Activated CD8-positive, alpha-beta T cell treated with anti-CD3 and anti-CD28 coated beads for 36 hours (primary cell): Measurements from ENCODE around the gene AP5Z1. TPM values are rescaled to one million over a fixed set of nuclear protein-coding genes. Genes with fewer than 3 reads are reported as not detected.

Experiments used
- ATAC-seq: fragments of 200-7000 bp; cut with Tn5 transposase; one replicate; pipeline ENCODE4 v1.10.0; 2021; ENCODE audit warnings: mild to moderate bottlenecking, moderate library complexity
- CTCF ChIA-PET: fragments of 350-600 bp; sonication (Branson Sonifier 250); formaldehyde crosslinking; loops from one replicate; lab custom pipeline; 2021; ENCODE audit warnings: antibody characterized with exemption; lab: Charles Lee
- POLR2A ChIA-PET: fragments of 350-600 bp; sonication (Branson Sonifier 250); formaldehyde crosslinking; loops from one replicate; lab custom pipeline; 2021; ENCODE audit warnings: antibody characterized with exemption; lab: Charles Lee
- DNase-seq: peaks from one replicate; pipeline ENCODE4 v3.0.0-alpha.2; 2020
- H3K27ac Mint-ChIP-seq: one replicate; pipeline ENCODE4 v1.8.0; 2021; ENCODE audit warnings: mild to moderate bottlenecking, mixed read lengths
- H3K27me3 Mint-ChIP-seq: one replicate; pipeline ENCODE4 v1.8.0; 2021; ENCODE audit warnings: mixed read lengths
- H3K36me3 Mint-ChIP-seq: one replicate; pipeline ENCODE4 v1.8.0; 2021; ENCODE audit warnings: low read depth, mixed read lengths
- H3K4me1 Mint-ChIP-seq: one replicate; pipeline ENCODE4 v1.8.0; 2021; ENCODE audit warnings: low read depth, mixed read lengths
- H3K4me3 Mint-ChIP-seq: one replicate; pipeline ENCODE4 v1.8.0; 2021; ENCODE audit warnings: mild to moderate bottlenecking, moderate library complexity, mixed read lengths
- H3K9me3 Mint-ChIP-seq: one replicate; pipeline ENCODE4 v1.8.0; 2021; ENCODE audit warnings: mixed read lengths
- intact Hi-C: fragments of 100-400 bp; cut with micrococcal nuclease; formaldehyde crosslinking; loops from one replicate; pipeline ENCODE4 v1.10.0; 2022
- total RNA-seq, 2 experiments: library from RNA; stranded (reverse); gene quantifications; one replicate each; pipeline ENCODE4 v1.2.3, GENCODE V29; 2021
- TF ChIP-seq, protein P1 (sequence below): fragments of 200-600 bp; IDR thresholded peaks from one replicate; pipeline ENCODE4 v1.8.0; 2022; ENCODE audit warnings: antibody characterized with exemption, mild to moderate bottlenecking

Gene AP5Z1
- total RNA-seq, 2 experiments from 2014 or later = 21.2 to 21.3 TPM

DNA sequence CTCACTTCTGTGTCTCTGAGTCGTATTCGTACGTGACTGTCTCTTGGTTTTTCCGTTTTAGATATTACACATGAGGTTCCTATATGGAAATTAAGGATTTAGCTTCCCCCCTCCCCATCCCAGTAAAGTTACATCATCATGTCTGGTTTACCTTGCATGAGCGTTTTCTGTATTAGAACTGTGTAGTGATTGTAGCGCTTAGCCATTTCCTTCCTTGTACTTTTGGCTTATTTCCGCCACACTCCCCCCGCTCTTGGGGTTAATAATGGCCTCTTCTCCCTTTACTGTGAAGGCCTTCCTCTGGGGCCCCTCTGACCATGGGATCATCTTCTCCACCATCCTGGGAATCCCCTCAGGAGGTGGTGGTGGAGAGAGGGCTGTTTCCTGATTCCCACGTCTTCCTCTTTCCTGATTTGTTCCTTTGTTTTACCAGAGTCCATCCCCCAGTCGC is 27.2 kb upstream of the AP5Z1 start:
- peaks cover 59% of the 10 kb centered on the region for H3K4me1 Mint-ChIP-seq
- ChIA-PET CTCF (interaction anchor here (1.0 to 1.6 kb wide), 4 partner anchors 9 to 67 kb away, joined by 3 to 5 read pairs (median 4); no protein-coding TSS in a partner anchor), POLR2A (interaction anchor here (0.8 to 2.3 kb wide), 2 partner anchors 22 to 109 kb away, joined by 3 to 8 read pairs; no protein-coding TSS in a partner anchor)
- H3K27me3 Mint-ChIP-seq = no peaks in the 10 kb centered on the region
- H3K27ac Mint-ChIP-seq = peak overlapping the region; percentile 62
- TF ChIP-seq, protein P1, sequence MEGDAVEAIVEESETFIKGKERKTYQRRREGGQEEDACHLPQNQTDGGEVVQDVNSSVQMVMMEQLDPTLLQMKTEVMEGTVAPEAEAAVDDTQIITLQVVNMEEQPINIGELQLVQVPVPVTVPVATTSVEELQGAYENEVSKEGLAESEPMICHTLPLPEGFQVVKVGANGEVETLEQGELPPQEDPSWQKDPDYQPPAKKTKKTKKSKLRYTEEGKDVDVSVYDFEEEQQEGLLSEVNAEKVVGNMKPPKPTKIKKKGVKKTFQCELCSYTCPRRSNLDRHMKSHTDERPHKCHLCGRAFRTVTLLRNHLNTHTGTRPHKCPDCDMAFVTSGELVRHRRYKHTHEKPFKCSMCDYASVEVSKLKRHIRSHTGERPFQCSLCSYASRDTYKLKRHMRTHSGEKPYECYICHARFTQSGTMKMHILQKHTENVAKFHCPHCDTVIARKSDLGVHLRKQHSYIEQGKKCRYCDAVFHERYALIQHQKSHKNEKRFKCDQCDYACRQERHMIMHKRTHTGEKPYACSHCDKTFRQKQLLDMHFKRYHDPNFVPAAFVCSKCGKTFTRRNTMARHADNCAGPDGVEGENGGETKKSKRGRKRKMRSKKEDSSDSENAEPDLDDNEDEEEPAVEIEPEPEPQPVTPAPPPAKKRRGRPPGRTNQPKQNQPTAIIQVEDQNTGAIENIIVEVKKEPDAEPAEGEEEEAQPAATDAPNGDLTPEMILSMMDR = no peak
- H3K4me3 Mint-ChIP-seq = peak overlapping the region; percentile 2
- H3K36me3 Mint-ChIP-seq = peaks cover 37% of the 10 kb centered on the region
- peak; percentile 26 for DNase-seq
- no peak for ATAC-seq
- H3K9me3 Mint-ChIP-seq = no peaks in the 10 kb centered on the region
- intact Hi-C loops = loop anchor here (5.0 kb wide), 1 partner anchor 66 kb away; the partner anchor contains the start of gene FOXK1

DNA sequence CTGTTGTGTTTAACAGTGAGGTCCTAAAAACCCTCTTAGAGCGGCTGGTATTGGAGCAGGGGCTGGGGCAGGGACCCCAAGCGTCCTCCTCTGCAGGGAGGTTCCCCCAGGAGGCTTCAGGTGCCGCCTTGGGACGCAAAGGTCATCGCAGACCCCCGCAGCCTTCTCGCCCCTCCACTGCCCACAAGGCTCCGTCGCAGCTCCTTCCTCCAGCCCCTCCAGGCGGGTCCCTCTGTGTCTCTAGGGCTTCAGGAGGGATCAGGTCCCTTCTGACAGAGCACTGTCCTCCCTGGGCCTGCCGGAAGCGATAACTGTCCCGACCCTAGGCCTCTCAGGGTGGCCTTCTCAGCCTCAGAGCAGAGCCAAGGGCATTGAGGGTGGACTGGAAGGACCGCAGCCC is 26.1 kb upstream of the AP5Z1 start:
- ATAC-seq (no peak), DNase-seq (no peak)
- ChIA-PET CTCF (no interaction called here), POLR2A (no interaction called here)
- Mint-ChIP-seq H3K4me1 (peaks cover 56% of the 10 kb centered on the region), H3K27ac (no peak overlapping the region), H3K27me3 (no peaks in the 10 kb centered on the region), H3K36me3 (peaks cover 36% of the 10 kb centered on the region), H3K9me3 (no peaks in the 10 kb centered on the region), H3K4me3 (no peak overlapping the region)
- TF ChIP-seq, protein P1 = no peak
- intact Hi-C loops = loop anchor here (5.0 kb wide), 1 partner anchor 67 kb away; the partner anchor contains the start of gene FOXK1

DNA sequence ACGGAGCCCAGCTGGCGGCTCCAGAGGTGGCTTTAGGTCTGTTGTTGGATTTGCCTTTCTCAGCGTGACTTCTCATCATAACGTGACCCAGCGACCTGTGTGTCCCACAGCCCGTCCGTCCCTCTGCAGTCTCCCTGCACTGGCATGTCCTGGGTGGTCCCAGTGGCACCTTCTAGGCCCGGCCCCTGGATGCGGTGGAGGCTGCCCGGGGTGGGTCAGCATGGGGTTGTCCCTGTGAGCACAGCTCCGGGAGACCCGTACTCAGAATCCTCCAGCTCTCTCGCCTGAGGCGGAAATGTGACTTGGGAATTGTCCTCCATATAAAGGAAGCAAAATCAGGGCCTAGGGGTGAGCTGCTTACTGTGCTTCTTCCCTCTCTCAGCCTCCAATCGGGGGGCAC is 25.6 kb upstream of the AP5Z1 start:
- POLR2A ChIA-PET = no interaction called here
- Mint-ChIP-seq H3K27ac (no peak overlapping the region), H3K4me1 (peaks cover 52% of the 10 kb centered on the region)

DNA sequence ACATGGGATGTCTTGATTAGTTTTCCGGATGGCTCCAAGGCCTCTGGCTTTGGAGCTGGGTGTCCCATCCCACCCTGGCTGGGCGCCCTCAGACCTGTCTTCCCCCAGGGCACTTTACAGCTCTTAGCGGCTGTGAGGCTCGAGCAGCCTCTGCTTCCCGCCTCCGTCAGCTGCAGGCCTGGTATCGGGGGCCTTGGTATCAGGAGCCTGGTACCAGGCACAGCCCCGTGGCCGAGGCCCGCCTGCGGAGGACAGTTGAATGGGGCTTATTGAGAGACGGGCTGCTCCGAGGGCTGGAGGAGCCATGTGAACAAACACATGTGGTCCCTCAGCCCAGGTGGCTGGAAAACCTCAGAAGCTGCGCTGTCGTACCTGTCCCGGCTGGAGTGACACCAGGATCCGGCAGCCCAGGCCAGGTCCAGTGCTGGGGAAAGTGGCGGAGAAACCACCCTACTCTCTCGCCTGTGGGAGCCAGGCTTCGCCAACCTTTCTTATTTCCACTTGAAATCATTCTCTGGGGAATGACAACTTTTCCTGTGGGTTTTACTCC is 23.9 kb upstream of the AP5Z1 start:
- H3K9me3 Mint-ChIP-seq = no peaks in the 10 kb centered on the region

More for the DNA sequence above, 25.6 kb upstream of the AP5Z1 start:
- H3K36me3 Mint-ChIP-seq = peaks cover 38% of the 10 kb centered on the region
- intact Hi-C loops = loop anchor here (5.0 kb wide), 1 partner anchor 67 kb away; the partner anchor contains the start of gene FOXK1
- TF ChIP-seq, protein P1 = no peak
- no peak overlapping the region for H3K4me3 Mint-ChIP-seq
- H3K27me3 Mint-ChIP-seq = no peaks in the 10 kb centered on the region
- DNase-seq (no peak), ATAC-seq (no peak)
- no peaks in the 10 kb centered on the region for H3K9me3 Mint-ChIP-seq
- CTCF ChIA-PET = no interaction called here

More for the DNA sequence above, 23.9 kb upstream of the AP5Z1 start:
- ATAC-seq (no peak), DNase-seq (no peak)
- ChIA-PET POLR2A (no interaction called here), CTCF (interaction anchor here (0.9 to 1.3 kb wide), 3 partner anchors 24 to 58 kb away, joined by 3 read pairs; partner anchors contain the start of gene AP5Z1)
- peaks cover 38% of the 10 kb centered on the region for H3K4me1 Mint-ChIP-seq
- H3K4me3 Mint-ChIP-seq = no peak overlapping the region
- TF ChIP-seq, protein P1 = no peak
- no peaks in the 10 kb centered on the region for H3K27me3 Mint-ChIP-seq
- no peak overlapping the region for H3K27ac Mint-ChIP-seq
- H3K36me3 Mint-ChIP-seq = peaks cover 35% of the 10 kb centered on the region
- intact Hi-C loops = no loop called here
